Sigmoid colon (tissue), 7 donors: Measurements from ENCODE around the gene CHAF1B. TPM values are rescaled to one million over a fixed set of nuclear protein-coding genes. Genes with fewer than 3 reads are reported as not detected.

Experiments
- DNase-seq: peaks from one replicate; pipeline ENCODE4 v3.0.0-alpha.2; 2019
- H3K27ac ChIP-seq, 4 donors: fragments of 200-600 bp; sonication (generic); one replicate each; pipeline ENCODE4 v1.5.1; 2016 to 2019; ENCODE audit warnings: mild to moderate bottlenecking in 1 of 4
- H3K27me3 ChIP-seq, 3 donors: fragments of 200-600 bp; sonication (generic); one replicate each; pipeline ENCODE4 v1.5.1; 2019; ENCODE audit warnings: mild to moderate bottlenecking in 1 of 3
- H3K36me3 ChIP-seq, 4 donors: fragments of 200-600 bp; sonication (generic); one replicate each; pipeline ENCODE4 v1.5.1; 2016 to 2019
- H3K4me1 ChIP-seq, 4 donors: fragments of 200-600 bp; sonication (generic); one replicate each; pipeline ENCODE4 v1.5.1; 2017 to 2019
- H3K4me3 ChIP-seq, 4 donors: fragments of 200-600 bp; sonication (generic); one replicate each; pipeline ENCODE4 v1.5.1; 2017 to 2019; ENCODE audit warnings: mild to moderate bottlenecking in 2 of 4, moderate library complexity in 1 of 4
- H3K9me3 ChIP-seq, 4 donors: fragments of 200-600 bp in 3 of 4; sonication (generic) in 3 of 4; one replicate each; pipeline versions ENCODE4 v1.5.1 to v1.6.1; 2013 to 2019
- CTCF ChIP-seq, 4 experiments: fragments of 450-650 bp in 3 of 4; fragments of 200-600 bp in 1 of 4; IDR thresholded peaks; one replicate each; pipeline ENCODE4 v1.5.1; 2016 to 2019; ENCODE audit warnings: antibody characterized with exemption in 4 of 4, mild to moderate bottlenecking in 3 of 4, moderate library complexity in 2 of 4
- EP300 ChIP-seq, 4 donors: sonication (generic); formaldehyde crosslinking; IDR thresholded peaks; one replicate each; pipeline ENCODE4 v1.6.1; 2017; ENCODE audit warnings: antibody characterized with exemption in 4 of 4
- POLR2A ChIP-seq, 2 donors: fragments of 450-650 bp; IDR thresholded peaks; one replicate each; pipeline ENCODE4 v1.6.1; 2016; ENCODE audit warnings: antibody characterized with exemption in 2 of 2, mild to moderate bottlenecking in 2 of 2, moderate library complexity in 2 of 2
- POLR2AphosphoS5 ChIP-seq, 4 donors: sonication (generic); formaldehyde crosslinking; IDR thresholded peaks; one replicate each; pipeline ENCODE4 v1.6.1; 2017; ENCODE audit warnings: antibody characterized with exemption in 4 of 4
- WGBS, 2 donors: extraction: QIAGEN DNeasy Blood & Tissue Kit; methylation state at CpG; one replicate each; pipeline ENCODE4 v1.1.7; 2013; 5-methylcytosine and 5-hydroxymethylcytosine counted together
- intact Hi-C: fragments of 100-400 bp; cut with DNase I; formaldehyde crosslinking; loops from one replicate; pipeline ENCODE4 v1.15.1; 2023
- polyA plus RNA-seq, 3 donors: library from polyadenylated mRNA; stranded (reverse); fragments of 200-250 nt; gene quantifications; one replicate each; pipeline ENCODE4 v1.2.3, GENCODE V29; 2013
- small RNA-seq, 3 donors: library from RNA; depleted of rRNA; stranded (forward); fragments of <200 nt; gene quantifications; one replicate each; pipeline ENCODE3, GENCODE V24; 2016
- total RNA-seq, 4 donors: library from RNA; depleted of rRNA; stranded (reverse); fragments of >200 nt; gene quantifications; one replicate each; pipeline ENCODE4 v1.1.0, GENCODE V29; 2016
- donor health status: healthy with polysubstance abuse.
- donor health status: Bipolar disorder and iron deficiency.
- donor health status: healthy.

Gene CHAF1B
- total and polyA plus RNA-seq, 7 donors, result 0.36 to 3.5 (median 0.66) TPM

GRCh38 chr21:36466061-36466511, 80.9 kb downstream of the CHAF1B start:
- Histone ChIP-seq H3K9me3 (no peaks in the 10 kb centered on the region), H3K4me3 (no peak overlapping the region), H3K4me1 (no peaks in the 10 kb centered on the region), H3K27ac (no peak overlapping the region), H3K36me3 (no peaks in the 10 kb centered on the region), H3K27me3 (peaks cover 0 to 16% (median 3%) of the 10 kb centered on the region in 3 donors)
- 84 to 86% methylated on average over 8 of the region's 8 CpGs for WGBS, 2 donors
- no peak for DNase-seq
- intact Hi-C loops, result no loop called here
- TF ChIP-seq CTCF (IDR thresholded peaks at IDR 0.05), result no peak
- TF ChIP-seq POLR2AphosphoS5 (IDR thresholded peaks at IDR 0.05), result no peak
- TF ChIP-seq POLR2A (IDR thresholded peaks at IDR 0.05), result no peak
- TF ChIP-seq EP300 (IDR thresholded peaks at IDR 0.05), result no peak

Small RNA genes lying within 50 kb of the gene (small RNA-seq; reads per million reads assigned to genes)
- 0 reads per million in 3 donors for gene ATP5MFP1

Other genes with a start within 250 kb of the CHAF1B start
- 10 to 100 TPM in 2 of 4 donors, 1 to 10 TPM in 2; 7.4 to 14.7 (median 9.8) TPM for gene DOP1B, start 228.6 kb upstream of the CHAF1B start, total RNA-seq
- 10 to 100 TPM; 12.5 to 20.7 (median 13.8) TPM for gene DOP1B, start 228.6 kb upstream of the CHAF1B start, polyA plus RNA-seq
- 10 to 100 TPM; 39.5 to 59.8 (median 48.4) TPM for gene MORC3, start 65.2 kb upstream of the CHAF1B start, total RNA-seq
- gene MORC3, start 65.2 kb upstream of the CHAF1B start, polyA plus RNA-seq, result 10 to 100 TPM; 12.0 to 18.0 (median 14.9) TPM
- not detected for gene CLDN14, start 94.7 kb downstream of the CHAF1B start, total RNA-seq
- gene CLDN14, start 94.7 kb downstream of the CHAF1B start, polyA plus RNA-seq, result 1 to 10 TPM in 1 of 3 donors, not detected in 2; 1.3 TPM